Right lung (tissue), 5 donors: ENCODE measurements around the gene NOVA1. TPM values are rescaled to one million over a fixed set of nuclear protein-coding genes. Genes with fewer than 3 reads are reported as not detected.

Source experiments
- DNase-seq, 2 donors: peaks; one replicate each; pipeline ENCODE4 v3.0.0-alpha.2; 2013
- polyA plus RNA-seq, 5 donors: library from polyadenylated mRNA; unstranded; fragments of 120-200 nt; gene quantifications; one replicate each; pipeline versions ENCODE4 v1.2.1 to v1.2.3, GENCODE V29; 2013; ENCODE audit warnings: inconsistent platforms in 1 of 5, low replicate concordance in 1 of 5; ENCODE audit not compliant: insufficient read length in 5 of 5, insufficient read depth in 1 of 5

The NOVA1 gene
- polyA plus RNA-seq, 5 donors: 10.5 to 19.6 (median 17.6) TPM

DNA sequence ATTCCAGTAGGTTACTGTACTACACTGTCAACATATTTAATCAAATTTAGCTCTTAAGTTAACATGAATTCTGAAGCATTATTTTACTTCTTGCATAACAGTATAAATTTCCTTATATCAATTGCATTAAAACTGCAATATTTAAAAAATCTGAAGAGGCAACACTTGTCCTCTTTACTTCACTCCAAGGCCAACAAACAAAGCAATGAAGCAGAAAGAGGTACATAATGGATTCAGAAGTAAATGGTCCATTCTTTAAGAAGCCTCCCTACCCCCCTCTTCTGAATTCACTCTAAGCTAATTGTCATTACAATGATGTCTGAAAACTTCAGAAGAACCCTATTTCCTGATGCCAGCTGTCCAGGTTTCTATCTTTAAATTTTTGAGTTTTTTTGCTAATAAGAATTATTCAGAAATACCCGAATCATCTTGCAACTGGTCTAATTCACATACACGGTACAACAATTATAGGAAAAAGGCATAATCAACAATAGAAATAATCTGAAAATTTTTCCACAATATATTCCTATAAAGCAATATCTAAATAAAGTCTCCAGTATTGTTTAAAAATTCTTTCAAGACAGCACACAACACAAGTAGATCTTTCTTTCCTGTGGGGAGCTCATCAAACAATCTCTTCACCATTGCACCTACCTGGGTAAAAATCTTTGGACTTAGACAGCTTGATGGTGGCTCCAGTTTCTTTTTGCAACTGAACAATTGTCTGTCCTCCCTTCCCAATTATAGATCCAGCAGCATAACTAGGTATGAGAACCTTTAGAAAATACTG lies 2.9 kb downstream of the NOVA1 start:
- DNase-seq: no peak

DNA sequence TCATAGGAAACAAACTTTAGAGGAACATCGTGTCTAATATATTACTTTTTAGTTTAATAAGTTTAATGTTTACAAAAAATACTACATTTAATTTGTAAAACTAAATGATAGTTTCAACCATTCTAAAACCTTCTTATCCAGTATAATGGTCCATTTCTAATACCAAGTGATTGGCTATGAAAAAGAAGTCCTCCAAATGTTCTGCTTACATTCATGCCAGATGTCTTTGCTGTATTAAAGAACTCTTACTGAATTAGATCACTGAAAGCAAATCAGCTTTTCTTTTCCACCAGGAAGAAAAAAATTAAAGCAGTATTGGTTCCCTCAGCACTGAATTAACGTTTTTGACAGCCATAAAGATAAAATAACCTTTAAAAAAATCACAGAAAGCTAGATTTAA lies 3.7 kb downstream of the NOVA1 start:
- DNase-seq: no peak

DNA sequence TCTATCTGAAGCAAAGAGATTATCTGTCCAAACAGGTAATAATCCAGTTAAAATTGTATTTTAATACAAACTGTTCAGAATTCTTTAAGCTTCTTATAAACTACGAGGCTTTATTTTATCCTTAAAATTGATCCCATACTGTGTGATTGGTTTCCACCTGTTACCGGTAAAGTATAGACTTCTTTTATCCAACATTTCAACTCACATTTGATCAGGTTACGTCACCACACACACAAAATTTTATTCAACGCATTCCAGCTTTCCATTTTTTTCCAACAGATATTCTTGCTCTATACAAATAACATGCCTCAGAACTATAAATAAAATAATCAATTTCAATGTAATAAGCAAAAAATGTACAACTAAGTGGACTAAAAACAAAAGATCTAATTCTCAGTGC lies 4.5 kb downstream of the NOVA1 start:
- DNase-seq: no peak

DNA sequence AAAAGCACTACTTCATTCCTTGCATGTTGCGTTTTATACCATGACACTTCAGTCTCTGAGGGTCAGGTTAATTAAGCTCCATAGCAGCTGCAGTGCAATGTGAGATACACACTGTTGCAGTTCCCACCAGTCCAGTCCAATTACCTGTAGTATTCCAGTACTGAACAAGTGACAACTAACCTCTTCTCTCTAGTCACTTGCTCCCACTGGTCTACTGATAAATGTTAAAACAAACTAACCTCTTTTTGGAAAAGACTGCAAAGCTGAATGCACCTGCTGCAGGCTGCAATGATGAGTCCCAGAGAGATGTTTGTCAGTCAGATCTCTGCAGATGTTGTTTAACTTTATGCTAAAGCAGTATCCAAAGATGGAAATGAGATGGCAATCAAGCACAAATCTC lies 7.9 kb downstream of the NOVA1 start:
- no peak for DNase-seq

DNA sequence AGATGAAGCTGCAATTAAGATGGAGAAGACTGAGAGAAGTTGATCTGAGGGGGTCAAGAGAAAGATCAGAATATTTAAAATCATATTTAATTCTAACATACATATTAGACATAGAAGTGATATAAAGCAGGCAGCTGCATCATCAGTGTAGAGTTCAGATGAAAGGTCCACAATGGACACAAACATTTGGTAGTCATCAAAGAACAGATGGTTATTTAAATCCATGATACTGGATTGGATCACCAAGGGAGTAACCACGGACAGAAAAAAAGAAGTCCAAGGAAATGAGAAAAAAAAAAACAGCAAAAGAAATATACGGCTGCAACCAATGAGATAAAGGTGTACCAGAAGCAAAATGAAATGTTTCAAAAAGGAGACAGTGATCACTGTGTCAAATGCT lies 20.1 kb downstream of the NOVA1 start:
- DNase-seq: no peak

DNA sequence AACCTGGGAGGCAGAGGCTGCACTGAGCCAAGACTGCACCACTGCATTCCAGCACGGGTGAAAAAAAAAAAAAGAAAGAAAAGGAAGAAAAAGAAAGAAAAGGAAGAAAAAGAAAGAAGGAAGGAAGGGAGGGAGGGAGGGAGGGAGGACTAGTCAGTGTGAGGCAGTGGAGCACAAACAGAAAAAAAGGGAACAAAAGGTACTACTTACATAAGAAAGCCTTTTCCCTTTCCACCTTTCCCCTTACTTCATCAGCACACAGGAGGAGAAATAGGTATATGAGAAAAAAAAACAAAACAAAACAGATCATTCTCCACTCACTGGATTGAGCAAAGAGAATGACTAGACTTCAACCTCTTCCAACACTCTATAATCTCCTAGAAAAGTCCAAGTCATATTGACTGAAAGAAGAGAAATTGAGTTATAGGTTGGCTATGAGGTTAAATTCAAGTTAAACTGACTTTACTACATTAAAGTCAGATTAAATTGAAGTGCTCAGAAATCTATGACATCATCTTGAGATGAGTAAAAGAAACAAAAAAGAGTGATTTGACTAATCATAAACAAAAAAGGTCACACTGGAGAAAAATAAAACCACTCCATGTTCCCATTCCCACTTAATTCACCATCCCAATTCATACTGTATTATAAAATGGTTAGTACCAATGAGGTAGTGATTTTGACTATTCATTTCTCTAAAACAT lies 43.6 kb downstream of the NOVA1 start:
- DNase-seq: no peak

DNA sequence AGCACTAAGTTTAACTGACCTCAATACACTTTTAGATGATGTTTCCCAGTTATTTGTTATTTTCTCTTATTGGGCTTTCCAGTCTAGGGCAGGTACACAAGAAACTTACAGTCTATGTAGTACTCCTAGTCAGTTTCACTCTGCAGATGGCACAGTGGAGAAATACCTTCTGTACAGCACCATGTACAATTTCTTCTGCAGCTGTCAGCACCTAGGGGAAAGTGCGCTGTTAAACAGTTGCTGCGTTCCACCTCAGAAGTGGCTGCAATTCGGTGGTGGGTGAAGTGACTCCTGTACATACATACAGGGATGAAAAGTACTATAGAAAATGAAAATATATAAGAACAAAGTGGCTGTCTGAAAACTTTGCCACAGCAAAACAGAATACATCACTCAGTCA lies 48.3 kb downstream of the NOVA1 start:
- DNase-seq: no peak

DNA sequence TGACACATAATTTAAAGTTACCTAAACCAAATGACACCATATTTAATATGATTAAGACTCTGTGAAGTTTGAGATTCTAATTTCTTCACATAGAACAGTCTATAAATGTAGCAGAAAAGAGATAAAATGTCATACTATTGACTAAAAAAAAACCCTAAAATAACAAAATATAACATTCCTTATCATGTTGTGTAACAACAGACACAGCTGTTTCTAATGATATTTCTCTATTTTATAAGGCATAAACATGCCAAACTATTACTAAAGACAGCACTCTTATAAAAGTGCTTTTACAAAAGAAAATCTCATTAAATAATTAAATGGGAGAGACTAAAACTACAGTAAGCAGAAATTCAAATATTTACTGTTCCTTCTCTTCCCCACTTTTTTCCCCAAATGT lies 49.4 kb downstream of the NOVA1 start:
- DNase-seq: peak in 1 of 2 donors; percentile 18

DNA sequence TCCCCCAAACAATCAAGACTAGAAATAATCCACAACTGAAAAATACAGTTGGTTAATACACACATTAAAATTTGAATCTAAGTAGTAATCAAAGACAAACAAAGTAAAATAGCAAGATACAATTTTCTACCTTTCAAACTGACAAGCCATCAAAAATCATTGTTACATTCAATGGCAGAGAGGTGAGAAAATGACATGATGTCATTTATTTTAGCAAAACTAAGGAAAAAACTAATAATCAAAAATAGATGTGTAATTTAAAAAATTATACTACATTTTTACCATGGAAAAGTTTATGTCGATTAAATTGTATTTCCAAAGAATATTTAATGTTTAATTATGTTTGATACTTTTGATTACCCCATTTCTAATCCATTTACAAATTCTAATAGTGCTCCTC lies 59.7 kb downstream of the NOVA1 start:
- DNase-seq: no peak

DNA sequence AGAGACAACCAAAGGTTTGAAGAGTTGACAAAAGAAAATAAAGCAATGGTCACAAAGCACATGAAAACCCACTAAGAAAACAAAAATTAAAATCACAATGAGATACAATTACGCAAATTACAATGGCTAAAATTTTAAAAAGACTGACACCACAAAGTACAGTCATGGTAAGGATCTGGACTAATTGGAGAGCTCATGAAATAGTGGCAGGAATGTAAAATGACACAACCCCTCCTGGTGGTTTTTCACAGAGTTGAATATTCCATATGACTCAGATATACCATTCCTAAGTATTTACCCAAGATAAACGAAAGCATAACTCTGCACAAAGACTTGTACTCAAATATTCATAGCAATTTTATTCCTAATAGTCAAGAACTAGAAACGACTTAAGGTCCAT lies 65.9 kb downstream of the NOVA1 start:
- no peak for DNase-seq

DNA sequence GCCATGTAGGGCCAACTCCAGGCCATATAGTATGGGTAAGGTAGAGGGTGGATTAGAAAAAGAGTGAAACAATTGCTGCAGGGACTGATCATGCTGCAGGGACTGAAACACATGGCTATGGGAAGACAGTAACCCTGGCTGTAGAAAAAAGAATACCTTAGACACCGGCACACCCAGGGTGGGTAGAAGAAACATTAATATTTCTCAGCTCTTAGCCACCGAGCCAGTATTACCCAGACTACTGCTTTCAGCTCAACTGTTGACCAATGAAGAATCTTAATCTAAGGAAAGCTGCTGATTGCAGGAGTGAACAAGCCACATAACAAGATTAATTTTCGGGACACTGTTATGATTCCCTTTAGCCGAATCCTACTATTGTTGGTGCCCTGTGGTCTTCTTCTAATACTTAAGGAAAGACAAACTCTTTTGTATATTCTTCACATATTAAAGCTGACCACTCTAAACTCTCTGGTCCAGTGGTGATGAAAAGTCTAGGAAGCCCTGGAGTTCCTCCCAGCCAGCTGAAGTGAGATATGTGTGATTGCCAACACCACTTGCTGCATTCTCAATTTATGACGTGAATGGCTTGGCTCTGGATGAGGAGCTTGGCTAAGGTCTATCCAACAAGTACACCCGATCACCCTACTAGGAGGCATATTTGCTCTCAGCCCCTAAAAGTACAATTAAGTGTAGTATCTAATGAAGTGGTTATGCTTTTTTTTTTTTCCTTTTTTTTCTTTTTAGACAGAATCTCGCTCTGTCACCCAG lies 69.2 kb downstream of the NOVA1 start:
- no peak for DNase-seq

DNA sequence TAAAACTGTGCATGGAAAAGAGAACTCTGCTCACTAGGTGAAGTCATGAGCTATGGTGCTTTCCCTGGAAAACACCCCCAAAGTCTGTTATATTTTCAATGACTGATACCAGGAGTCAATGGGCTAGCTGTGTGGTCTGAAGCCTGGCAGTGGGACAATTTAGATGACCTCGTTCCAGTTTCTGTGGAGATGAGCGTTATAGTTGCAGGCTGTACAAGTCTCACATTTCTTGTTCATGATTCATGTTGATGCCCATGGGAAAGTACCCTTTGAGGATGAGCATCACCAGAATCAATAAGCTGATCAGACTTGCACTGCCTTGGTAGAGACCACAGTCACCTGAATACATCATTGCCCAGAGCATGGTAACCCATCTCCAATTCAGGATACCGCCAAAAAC lies 70.7 kb downstream of the NOVA1 start:
- DNase-seq: no peak

DNA sequence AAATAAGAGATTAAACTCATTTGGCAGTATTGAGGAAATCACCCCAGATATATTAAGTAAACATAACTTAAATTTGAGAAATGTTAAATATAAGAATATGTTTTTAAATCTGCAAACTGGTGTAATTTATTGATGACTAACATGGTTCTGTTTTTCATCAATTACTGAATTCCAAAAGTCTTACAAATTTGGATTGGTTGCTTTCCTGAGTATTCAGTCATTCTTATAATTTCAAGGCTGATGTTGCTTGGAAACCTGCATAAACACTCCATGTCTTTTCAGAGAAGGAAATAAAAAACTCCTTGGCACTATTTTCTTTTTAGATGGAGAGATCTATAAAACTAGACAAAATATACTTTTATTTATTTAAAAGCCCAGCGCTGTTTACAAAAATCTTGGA lies 71.7 kb downstream of the NOVA1 start:
- no peak for DNase-seq

DNA sequence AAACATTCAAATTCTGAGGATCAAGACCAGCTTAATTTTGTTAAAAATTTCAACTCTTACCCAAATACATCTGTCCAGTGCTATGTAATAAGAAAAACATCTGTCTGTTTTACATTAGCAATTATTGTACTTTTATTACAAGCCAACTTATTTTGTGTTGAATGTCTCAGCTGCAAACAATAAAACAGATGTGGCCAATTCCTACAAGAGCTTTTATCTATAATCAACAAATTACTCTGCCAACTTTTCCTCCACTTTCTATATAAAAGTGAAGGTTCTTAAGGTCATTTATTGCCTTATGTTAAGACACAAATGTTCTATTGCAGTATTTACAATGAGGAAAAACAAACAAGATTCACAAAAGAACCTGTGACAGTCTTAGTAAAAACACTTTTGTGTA lies 72.7 kb downstream of the NOVA1 start:
- no peak for DNase-seq

DNA sequence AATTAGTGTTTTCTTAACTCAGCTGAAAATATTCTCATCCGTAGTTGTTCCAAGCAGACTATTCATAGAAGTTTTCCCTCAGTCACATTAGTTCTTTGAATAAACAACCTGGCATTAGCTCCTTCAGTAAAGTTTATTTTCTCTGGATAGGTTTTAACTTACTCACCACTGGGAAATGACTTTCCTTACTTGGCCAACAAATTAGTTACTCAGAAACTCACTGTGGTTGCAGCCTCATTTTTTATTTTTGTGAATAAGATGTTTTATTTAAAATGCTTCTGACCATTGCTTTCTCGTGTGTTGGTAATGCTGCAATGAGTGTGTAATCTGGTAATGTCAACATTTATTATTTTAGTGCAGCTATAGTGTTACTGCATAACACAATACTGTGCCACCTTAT lies 74.9 kb downstream of the NOVA1 start:
- no peak for DNase-seq

DNA sequence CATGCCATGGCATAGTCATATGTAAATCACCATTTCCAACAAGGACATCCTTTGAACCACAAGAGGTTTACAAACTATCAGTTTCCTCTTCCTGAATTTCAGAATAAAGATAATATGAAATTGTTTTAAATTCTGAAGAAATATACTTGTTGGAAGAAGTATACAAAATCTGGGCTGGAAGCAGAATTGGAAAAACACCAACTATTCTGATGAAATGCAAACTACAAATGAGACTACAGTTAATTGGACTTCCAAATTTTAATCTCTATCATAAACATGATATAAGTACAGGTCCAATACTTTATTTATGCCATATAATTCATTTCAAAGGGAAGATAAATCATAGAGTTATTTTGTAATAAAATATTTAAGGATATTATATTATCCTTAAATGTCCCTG lies 80.1 kb downstream of the NOVA1 start:
- DNase-seq: peak; percentile 22 to 42

DNA sequence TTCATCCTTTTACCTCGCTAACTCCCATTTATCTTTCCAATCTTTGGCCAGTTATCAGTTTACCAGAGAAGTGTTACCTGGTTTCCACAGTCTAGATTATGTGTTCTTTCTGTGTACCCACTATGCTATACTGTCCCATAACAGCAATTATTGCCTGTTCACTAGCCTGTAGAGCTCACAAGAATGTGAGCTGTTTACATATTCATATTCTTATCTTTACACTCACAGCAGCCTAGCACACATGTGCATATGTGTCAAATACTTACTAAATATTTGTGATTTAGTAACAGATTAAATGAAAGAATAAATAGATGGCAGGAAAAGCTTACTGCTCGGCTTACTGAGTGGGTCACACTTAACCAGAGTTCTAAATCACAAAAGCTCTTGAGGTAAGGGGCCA lies 97.8 kb downstream of the NOVA1 start:
- no peak for DNase-seq

DNA sequence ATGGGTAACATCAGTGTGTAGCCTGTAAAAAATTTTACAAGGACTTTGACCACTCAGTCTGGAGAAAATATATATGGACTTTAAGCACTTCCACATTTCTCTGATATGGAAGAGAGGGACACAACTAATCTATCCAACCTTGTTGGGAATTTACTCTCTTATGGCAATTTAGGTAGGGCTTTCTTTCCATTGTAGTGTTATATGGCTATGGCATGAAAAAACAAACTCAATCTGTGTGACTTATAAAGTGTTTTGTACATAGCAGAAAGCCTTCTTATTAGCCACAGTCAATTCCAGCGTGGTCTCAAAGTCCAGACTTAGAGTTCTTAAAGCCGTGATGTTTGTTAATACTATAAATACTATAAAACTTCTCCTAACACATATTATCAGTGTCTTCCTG lies 98.3 kb downstream of the NOVA1 start:
- no peak for DNase-seq

DNA sequence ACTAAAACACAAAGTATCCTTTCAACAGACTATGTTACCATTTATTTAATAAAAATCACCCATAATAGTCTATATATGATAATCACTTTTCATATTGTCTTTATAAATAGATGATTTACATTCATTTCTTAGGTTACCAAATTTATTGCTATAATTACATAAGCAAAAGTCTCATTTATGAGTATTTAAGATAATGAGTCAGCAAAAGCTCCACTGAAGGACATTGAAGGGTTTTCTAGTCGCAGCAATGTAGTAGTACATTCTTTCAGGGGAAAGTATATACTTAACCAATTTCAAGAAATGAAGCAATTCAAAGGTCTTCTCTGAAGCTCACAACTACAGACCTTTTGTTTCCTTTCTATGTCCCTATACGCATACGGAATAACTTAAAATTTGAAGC lies 110.9 kb downstream of the NOVA1 start:
- DNase-seq: no peak

DNA sequence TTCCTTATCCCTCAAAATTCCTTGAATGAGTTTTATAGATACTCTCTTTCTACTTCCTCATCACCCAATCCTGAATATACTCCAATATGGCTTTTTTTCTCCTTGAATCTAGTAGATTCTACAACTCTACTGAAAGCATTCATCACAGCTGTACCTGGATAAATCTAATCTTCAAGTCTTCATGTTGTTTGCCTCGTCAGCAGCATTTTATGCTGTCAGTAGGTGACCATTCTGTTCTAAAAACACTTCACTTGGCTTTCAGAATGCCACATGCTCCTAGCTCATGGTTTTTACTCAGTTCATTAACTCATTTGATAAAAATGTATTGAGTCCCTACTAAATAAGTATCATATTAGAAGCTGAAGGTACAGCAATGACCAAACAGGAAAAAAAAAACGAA lies 113.3 kb downstream of the NOVA1 start:
- no peak for DNase-seq

DNA sequence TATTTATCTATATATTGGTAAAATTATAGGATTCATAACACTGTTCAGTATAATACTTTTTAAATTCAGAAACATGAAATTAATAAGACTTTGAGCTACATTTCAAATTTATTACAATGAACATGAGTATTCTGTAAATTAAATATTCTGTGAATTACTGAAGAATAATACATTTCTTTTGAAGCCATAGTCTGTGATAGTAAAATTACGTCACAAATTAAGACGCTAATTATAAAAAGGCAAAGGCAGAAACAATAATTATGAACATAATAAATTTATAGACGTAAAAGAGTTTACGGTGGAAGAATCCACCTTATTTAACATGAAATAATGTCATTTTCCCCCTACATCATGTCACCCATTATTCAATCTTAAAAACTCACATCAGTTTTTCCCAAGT lies 118.9 kb downstream of the NOVA1 start:
- no peak for DNase-seq

DNA sequence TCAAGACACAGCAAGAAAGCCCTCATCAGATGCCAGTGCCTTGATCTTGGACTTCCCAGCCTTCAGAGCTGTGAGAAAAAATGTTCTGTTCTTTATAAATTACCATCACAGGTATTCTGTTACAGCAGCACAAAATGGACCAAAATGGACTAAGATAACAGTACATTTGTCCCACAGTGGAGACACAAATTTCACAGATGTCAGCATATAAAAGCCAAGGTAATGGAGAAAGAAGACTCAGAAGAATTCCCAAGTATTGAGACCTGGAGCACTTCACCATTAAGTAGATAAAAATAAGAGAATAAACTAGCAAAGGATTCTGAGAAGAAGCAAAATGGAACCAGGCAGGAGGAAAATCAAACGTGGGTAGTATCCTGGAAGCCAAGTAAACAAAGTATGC lies 131.0 kb downstream of the NOVA1 start:
- no peak for DNase-seq

DNA sequence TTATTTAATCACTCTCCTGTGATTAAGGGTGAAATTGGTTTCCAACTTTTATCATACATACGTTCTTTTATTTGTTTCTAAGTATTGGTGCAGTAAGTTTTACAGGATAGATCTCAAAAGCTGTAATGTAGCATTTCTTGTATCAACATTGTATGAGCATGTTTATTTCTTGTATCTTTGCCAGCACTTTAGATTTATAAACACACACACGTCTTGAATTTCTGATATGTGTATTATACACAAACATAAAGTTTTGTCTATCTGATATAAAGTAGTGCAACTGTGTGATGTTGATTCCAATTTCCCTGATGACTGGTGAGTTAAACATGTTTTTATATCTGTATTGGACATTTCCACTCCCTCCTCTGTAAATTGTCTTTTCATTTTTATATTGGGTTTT lies 134.7 kb downstream of the NOVA1 start:
- DNase-seq: peak in 1 of 2 donors; percentile 3
